ENCODE data around the gene EGFLAM.
"Not testable (repeated sequence)": the region's sequence is repeated elsewhere in the genome, so short reads cannot be mapped to it uniquely, and the experiment has no call there.

The EGFLAM gene

GRCh38 chr5:38381361-38381760, 123.0 kb downstream of the EGFLAM start:
- no peak for DNase-seq

- DNase-seq, result peak; percentile 30
Observed at GRCh38 chr5:38382898-38383297, 124.5 kb downstream of the EGFLAM start.

- DNase-seq, result no peak
Observed at GRCh38 chr5:38383701-38384100, 125.3 kb downstream of the EGFLAM start.

- DNase-seq, result no peak
Observed at GRCh38 chr5:38384396-38384795, 126.0 kb downstream of the EGFLAM start.

GRCh38 chr5:38387161-38387560, 128.8 kb downstream of the EGFLAM start:
- DNase-seq, result no peak

GRCh38 chr5:38393636-38394035, 135.3 kb downstream of the EGFLAM start:
- no peak for DNase-seq

- DNase-seq, result no peak
Observed at GRCh38 chr5:38396766-38397165, 138.4 kb downstream of the EGFLAM start.

DNA sequence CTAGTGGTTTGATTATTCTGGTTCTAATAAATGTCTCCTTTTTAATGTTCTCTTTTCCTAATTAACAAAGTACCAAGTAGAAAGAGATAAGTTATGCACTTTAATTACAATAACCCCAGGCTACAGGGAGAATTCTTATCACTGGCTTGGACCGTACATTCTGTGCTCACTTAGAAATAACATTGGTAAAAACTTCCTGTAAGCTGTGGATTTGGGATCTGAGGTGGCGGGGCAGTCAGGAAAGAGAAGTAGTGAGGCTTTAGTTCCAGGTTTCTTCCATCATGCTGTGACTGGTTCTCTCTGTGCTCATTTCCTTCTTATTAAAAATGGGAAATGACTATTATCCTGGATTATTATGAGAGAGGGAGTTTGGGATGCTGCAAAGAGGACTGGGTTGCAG, 142.0 kb downstream of the EGFLAM start:
- no peak for DNase-seq

DNA sequence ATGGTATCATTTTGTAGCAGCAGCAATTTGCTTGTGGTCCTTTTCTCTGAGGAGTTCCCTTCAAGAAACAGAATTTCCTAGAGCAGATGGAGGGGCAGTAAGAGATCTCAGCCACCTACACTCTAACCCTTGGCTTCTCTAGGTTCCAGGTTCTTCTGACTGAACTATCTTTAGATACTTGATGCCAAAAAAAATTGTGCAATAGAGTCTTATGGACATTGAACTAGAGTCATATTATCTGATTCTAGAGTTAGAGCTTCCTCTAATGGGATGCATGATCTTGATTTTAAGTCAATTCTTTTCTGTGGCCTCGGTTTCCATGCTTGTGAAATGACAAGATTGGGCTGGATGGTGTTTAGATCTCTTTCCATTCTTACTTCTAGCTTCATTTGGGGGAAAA, 142.8 kb downstream of the EGFLAM start:
- no peak for DNase-seq

DNA sequence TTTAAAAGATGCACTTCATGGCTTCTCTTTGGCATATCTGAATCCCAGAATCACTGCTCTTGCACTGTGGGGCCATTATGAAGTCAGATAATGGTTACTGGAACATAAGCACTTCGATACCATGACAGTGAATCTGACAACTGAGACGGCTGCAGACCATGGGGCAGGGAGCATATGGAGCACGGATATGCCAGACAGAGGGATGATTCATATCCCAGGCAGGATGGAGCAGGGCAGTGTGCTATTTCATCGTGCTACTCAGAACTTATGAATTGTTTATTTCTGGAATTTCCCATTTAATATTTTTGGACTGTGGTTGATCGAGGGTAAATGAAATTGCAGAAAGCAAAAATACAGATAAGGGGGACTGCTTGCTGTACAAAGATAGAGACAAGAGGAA, 145.0 kb downstream of the EGFLAM start:
- no peak for DNase-seq

DNA sequence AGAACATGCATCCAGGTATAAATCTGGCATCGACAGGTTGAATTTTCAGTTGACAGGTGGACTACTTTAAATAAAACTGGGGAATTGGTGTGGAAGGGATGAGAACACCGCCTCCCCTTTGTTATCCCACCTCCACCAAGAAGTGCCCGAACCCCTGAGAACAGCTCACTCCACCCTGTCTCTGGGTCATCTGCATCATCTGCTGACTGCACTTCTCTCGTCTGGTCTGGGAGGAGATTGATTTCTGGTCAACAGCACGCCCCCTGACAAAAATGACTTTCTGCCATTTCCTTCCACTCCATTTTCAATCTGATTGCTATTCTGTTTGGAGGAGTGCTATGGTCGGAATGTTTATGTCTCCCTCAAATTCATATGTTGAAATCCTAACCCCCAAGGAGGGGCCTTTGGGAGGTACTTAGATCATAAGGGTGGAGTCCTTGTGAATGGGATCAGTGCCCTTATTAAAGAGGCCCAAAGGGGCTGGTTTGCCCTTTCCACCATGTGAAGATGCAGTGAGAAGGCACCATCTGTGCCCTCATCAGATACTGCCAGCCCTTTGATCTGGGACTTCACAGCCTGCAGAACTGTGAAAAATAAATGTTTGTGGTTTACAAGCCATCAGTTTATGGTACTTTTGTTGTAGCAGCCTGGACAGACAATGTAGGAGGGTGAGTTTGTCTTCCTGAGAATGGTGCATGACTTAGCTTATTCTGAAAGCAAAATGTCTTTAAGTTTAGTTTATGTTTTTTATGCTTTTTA, 145.7 kb downstream of the EGFLAM start:
- no peak for DNase-seq

- no peak for DNase-seq
Observed at GRCh38 chr5:38404667-38405276, 146.4 kb downstream of the EGFLAM start.

DNA sequence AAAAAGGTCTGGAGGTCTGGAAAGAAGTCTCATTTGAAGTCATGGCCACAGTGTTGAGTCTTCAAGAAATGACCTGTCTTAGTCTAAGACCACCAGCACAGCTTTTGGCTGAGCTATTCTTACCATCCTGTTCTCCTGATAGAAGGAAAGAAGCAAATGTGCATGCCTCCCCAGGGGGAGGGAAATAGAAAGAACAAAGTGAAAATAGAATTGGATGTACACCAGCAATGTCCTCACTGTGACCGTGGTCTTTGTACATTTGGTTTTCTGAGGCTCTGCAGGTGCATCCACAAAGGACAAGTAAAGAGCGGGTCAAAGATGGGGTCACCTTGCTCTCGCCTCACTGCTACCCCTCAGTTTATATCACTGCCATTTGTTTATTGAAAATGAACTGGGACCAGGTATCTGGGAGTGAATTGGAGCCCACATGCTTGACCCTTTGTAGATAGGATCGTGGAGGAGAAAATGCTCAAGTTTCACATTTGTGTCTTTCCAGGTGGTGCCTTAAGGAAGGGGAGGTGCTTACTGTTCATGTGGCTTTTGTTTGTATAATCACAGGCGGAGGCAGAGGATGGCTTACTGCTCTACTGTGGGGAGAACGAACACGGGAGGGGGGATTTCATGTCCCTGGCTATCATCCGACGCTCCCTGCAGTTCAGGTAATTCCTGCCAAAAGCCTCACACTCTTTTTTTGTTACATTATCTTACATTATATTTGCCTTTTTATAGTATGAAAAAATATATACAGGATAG, 150.3 kb downstream of the EGFLAM start:
- DNase-seq, result no peak

DNA sequence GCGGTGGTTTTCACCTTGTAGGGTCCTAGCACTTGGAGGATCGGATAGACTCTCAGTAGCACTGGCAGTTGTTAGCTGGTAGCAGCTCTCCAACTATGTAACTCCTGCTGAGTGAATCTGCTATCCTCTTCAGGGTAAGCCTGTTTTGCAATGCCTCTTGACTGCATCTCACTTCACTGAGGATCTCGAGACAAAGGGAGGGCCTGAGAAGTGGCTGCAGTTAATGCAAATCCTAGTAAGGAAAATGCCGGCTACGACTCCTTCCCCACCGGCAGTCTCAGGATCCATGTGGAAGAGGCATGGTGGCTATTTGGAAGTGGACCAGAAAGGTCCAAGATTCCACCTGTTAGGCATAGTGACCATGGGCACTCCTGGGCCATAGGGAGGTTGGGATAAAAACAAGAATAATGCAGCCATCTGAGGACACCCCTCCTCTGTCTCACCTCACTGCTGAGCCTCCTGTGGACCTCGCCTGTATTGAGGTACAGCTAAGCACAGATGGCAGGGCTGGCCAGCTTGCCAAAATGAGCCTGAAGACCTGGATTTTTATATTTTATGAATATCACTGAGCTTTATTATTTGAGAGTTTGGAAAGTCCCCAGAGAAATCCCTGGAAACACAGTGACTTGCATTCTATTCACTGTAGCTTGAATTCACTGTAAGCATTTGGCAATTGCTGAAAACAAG, 152.1 kb downstream of the EGFLAM start:
- no peak for DNase-seq

- no peak for DNase-seq
Observed at GRCh38 chr5:38413696-38414095, 155.3 kb downstream of the EGFLAM start.

DNA sequence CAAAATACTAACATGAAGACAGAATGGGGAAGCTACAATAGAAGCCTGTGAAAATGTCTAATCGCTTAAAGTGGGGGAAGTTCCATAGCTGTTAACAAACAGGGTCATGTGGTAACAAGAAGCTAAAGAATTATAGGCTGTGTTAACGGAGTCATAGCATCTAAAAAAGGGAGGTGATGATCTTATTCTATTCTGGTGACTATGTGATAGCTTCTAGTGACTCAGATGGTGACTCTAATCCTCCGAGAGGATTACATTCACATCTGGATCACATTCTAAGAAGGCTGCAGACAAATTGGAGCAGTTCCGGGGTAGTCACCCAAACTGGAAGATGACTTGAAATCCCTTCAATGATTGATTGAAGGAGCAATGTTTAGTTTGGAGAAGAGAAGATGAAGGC, 156.0 kb downstream of the EGFLAM start:
- no peak for DNase-seq

- not testable (repeated sequence) for DNase-seq
Observed at GRCh38 chr5:38415772-38416171, 157.4 kb downstream of the EGFLAM start.

DNA sequence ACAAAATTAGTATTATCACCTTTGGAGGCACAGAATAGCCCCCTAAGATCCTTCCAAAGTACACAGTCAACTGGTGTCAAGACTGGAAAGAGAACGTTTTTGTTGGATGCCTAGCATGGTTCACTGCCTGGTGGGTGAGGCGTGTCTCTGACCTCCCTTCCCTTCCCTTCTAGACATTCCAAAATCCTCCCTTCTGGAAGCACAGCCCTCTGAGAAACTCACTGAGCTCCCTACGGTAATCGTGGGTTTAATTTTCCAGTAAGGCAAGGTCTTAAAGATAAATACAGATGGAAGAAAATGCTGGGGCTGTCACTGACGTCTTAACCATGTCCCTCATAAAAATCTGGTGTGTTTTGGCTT, 159.3 kb downstream of the EGFLAM start:
- DNase-seq, result no peak

GRCh38 chr5:38420246-38420645, 161.9 kb downstream of the EGFLAM start:
- DNase-seq, result no peak

- DNase-seq, result peak; percentile 20
Observed at GRCh38 chr5:38420691-38421390, 162.5 kb downstream of the EGFLAM start.

- DNase-seq, result no peak
Observed at GRCh38 chr5:38422622-38423021, 164.3 kb downstream of the EGFLAM start.

- no peak for DNase-seq
Observed at GRCh38 chr5:38423276-38424147, 165.2 kb downstream of the EGFLAM start.
